ENCODE results near the gene ETFA.

Gene ETFA

GRCh38 chr15:76334438-76335306 lies 23.4 kb upstream of the ETFA start (continued):
- TF ChIP-seq PATZ1 (CRISPR knock-in tag; IDR thresholded peaks at IDR 0.05; ENCODE audit: borderline replicate concordance) = no peak
- no peak for TF ChIP-seq GLIS3 (CRISPR knock-in tag; IDR thresholded peaks at IDR 0.05)
- TF ChIP-seq TOX (CRISPR knock-in tag; IDR thresholded peaks at IDR 0.05; ENCODE audit: borderline replicate concordance) = no peak
- no peak for TF ChIP-seq RARB (CRISPR knock-in tag; IDR thresholded peaks at IDR 0.05)
- no peak for TF ChIP-seq CREB5 (CRISPR knock-in tag; IDR thresholded peaks at IDR 0.05; ENCODE audit: low read depth)

- no peak for TF ChIP-seq ARNTL (CRISPR knock-in tag; IDR thresholded peaks at IDR 0.05; ENCODE audit: borderline replicate concordance, low read depth)
- no peak for TF ChIP-seq ISL1 (CRISPR knock-in tag; IDR thresholded peaks at IDR 0.05)
- TF ChIP-seq ZFP30 (CRISPR knock-in tag; IDR thresholded peaks at IDR 0.05) = no peak
- TF ChIP-seq PATZ1 (CRISPR knock-in tag; IDR thresholded peaks at IDR 0.05; ENCODE audit: borderline replicate concordance) = no peak
- no peak for TF ChIP-seq CSRNP3 (CRISPR knock-in tag; IDR thresholded peaks at IDR 0.05)
- TF ChIP-seq OSR1 (CRISPR knock-in tag; IDR thresholded peaks at IDR 0.05) = no peak
- TF ChIP-seq PPARA (CRISPR knock-in tag; IDR thresholded peaks at IDR 0.05; ENCODE audit: borderline replicate concordance) = no peak
- no peak for TF ChIP-seq TOX (CRISPR knock-in tag; IDR thresholded peaks at IDR 0.05; ENCODE audit: borderline replicate concordance)
- TF ChIP-seq ZNF565 (CRISPR knock-in tag; conservative IDR thresholded peaks at IDR 0.05; ENCODE audit: low read depth) = no peak
- no peak for TF ChIP-seq POU6F1 (CRISPR knock-in tag; IDR thresholded peaks at IDR 0.05; ENCODE audit: borderline replicate concordance, low read depth)
- no peak for TF ChIP-seq GLIS3 (CRISPR knock-in tag; IDR thresholded peaks at IDR 0.05)
- TF ChIP-seq ZC3H10 (CRISPR knock-in tag; IDR thresholded peaks at IDR 0.05) = no peak
- TF ChIP-seq CREB5 (CRISPR knock-in tag; IDR thresholded peaks at IDR 0.05; ENCODE audit: low read depth) = no peak
- no peak for TF ChIP-seq TCF4 (CRISPR knock-in tag; IDR thresholded peaks at IDR 0.05; ENCODE audit: borderline replicate concordance)
- no peak for TF ChIP-seq SNAI2 (CRISPR knock-in tag; IDR thresholded peaks at IDR 0.05)
- no peak for TF ChIP-seq ESRRG (CRISPR knock-in tag; IDR thresholded peaks at IDR 0.05)
- TF ChIP-seq ZNF70 (CRISPR knock-in tag; IDR thresholded peaks at IDR 0.05) = no peak
- TF ChIP-seq RARB (CRISPR knock-in tag; IDR thresholded peaks at IDR 0.05) = no peak
- no peak for ATAC-seq
Observed at GRCh38 chr15:76333720-76334437, 22.6 kb upstream of the ETFA start.
